ENCODE results near the gene CACNA1G.

Gene CACNA1G

DNA sequence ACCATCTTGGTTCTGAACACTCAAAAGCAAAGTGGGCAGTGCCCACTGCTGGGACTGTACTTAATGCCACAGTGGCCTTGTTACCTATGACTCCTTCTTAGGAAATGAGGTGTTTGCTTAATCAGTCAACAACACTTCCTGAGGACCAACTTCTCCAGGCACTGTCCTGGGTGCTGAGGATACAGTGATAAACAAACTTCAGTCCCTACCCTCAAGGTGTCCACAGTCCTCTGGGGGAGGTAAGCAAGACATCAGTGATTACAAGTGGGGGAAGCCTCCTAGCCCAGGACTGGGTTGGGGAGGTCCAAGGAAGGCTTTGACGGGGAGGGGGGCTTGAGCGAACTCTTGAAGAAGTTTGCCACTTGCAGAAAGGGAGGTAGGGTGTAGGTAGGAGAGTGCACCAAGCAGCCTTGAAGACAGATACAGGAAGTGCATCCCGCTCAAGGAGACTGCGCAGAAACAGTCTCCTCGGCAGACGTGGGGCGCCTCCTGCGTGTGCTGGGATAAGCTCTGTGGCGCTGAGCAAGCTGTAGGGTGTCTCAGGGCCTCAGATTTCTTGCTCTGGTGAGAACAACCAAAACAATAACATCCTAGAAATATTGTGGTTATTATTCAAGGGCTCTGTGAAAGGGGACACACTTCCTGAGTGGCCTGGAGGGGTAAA lies 71.5 kb downstream of the CACNA1G start:
- H3K36me3 ChIP-seq (replicated peaks) = no peaks in the 10 kb centered on the region
- no peak for DNase-seq
- peaks cover 40% of the 10 kb centered on the region for H3K27me3 ChIP-seq (replicated peaks)
- no peak overlapping the region for H3K4me3 ChIP-seq (ENCODE audit: low read depth, low read length)
- in situ Hi-C loops (cut with HindIII; ENCODE audit: low pct_ligation_motif_present, low sequenced_read_pairs) = no loop called here
- no peak overlapping the region for H3K27ac ChIP-seq
- TF ChIP-seq, protein P1, sequence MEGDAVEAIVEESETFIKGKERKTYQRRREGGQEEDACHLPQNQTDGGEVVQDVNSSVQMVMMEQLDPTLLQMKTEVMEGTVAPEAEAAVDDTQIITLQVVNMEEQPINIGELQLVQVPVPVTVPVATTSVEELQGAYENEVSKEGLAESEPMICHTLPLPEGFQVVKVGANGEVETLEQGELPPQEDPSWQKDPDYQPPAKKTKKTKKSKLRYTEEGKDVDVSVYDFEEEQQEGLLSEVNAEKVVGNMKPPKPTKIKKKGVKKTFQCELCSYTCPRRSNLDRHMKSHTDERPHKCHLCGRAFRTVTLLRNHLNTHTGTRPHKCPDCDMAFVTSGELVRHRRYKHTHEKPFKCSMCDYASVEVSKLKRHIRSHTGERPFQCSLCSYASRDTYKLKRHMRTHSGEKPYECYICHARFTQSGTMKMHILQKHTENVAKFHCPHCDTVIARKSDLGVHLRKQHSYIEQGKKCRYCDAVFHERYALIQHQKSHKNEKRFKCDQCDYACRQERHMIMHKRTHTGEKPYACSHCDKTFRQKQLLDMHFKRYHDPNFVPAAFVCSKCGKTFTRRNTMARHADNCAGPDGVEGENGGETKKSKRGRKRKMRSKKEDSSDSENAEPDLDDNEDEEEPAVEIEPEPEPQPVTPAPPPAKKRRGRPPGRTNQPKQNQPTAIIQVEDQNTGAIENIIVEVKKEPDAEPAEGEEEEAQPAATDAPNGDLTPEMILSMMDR (IDR thresholded peaks at IDR 0.05; ENCODE audit: low read depth, low read length, missing control alignments) = no peak

DNA sequence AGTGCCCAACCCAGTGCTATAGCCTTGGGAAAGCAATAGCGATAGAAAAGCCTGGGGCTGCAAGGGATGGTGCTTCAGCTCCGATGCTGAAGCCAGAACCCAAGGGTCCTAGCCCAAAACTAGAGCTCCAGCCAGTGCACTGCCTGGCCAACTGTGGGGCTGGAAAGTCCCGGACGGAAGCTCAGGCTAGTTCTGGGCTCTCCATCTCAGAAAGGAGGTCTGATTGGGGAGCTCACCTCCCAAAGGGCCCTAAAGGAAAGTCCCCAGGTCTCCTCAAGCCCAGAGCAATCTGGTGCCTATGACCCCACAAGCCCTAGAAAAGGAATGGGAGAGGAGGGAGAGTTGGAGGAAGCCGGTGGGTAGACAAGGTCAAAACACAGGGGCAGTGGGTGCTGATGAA lies 72.1 kb downstream of the CACNA1G start:
- DNase-seq = no peak
- Histone ChIP-seq H3K27ac (no peak overlapping the region), H3K27me3 (replicated peaks) (peaks cover 40% of the 10 kb centered on the region), H3K4me3 (ENCODE audit: low read depth, low read length) (no peak overlapping the region), H3K36me3 (replicated peaks) (no peaks in the 10 kb centered on the region)
- TF ChIP-seq, protein P1 (IDR thresholded peaks at IDR 0.05; ENCODE audit: low read depth, low read length, missing control alignments) = no peak
- in situ Hi-C loops (cut with HindIII; ENCODE audit: low pct_ligation_motif_present, low sequenced_read_pairs) = no loop called here

DNA sequence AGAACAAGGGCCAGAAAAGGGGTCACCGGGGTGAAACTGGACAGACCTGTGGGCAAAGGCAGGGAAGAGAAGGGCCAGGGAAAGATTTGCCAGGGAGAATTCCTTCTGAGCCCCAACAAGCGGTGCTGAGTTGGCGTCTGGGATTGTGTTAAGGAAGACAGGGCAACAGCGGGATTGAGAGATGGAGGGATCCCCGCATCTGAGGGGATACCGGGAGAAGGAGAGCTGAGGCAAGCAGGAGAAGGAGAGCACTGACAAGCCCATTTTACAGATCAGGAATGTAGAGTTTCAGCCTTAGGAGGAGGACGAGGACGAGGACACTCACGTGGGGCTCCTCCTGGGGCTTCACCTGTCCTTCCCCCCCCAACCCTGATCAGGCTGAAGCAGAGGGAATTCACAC lies 73.2 kb downstream of the CACNA1G start:
- TF ChIP-seq, protein P1 (IDR thresholded peaks at IDR 0.05; ENCODE audit: low read depth, low read length, missing control alignments) = no peak
- DNase-seq = no peak
- Histone ChIP-seq H3K27ac (no peak overlapping the region), H3K4me3 (ENCODE audit: low read depth, low read length) (no peak overlapping the region), H3K36me3 (replicated peaks) (no peaks in the 10 kb centered on the region), H3K27me3 (replicated peaks) (peaks cover 32% of the 10 kb centered on the region)
- in situ Hi-C loops (cut with HindIII; ENCODE audit: low pct_ligation_motif_present, low sequenced_read_pairs) = no loop called here

DNA sequence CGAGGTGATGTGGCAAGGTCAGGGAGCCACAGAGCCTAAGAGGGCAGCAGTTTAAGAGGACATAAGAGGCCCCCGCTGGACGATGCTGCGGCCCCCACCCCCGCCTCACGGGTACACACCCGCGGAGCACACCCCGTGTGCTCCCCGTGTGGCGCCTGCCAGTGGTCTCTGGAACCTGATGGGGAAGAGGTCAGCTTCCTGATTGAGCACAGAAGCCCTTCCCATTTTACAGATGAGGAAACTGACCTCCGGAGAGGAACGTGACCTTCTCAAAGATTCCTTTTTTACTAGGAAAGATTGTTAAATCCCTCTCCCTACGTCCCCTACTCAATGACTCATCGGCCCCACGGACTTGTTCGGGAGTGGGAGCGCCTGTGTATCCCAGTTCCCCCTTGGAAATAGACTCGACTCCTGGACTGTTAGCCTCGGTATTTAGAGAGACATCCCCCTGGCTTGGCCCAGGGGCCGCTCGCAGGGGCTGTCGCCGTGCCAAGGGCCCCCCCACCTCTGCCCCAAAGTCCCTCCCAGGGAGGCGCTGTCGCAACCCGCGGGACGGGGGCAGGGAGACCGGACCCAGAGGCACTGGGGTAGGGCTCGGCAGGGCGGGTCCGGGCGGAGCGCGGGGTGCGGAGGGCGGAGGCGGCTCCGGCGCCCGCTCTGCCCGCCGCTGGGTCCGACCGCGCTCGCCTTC lies 73.9 kb downstream of the CACNA1G start, which contains the start of gene ABCC3:
Gene ABCC3, plus strand, starts transcription at position 658 of the 691 bp plus-strand sequence. CDS start 56 bp downstream, outside the sequence.
- in situ Hi-C loops (cut with HindIII; ENCODE audit: low pct_ligation_motif_present, low sequenced_read_pairs) = no loop called here
- H3K27me3 ChIP-seq (replicated peaks) = peaks cover 27% of the 10 kb centered on the region
- H3K27ac ChIP-seq = no peak within 1 kb of the TSS
- H3K4me3 ChIP-seq (ENCODE audit: low read depth, low read length) = peak within 1 kb of the TSS; percentile 34
- no peaks in the 10 kb centered on the region for H3K36me3 ChIP-seq (replicated peaks)
- no peak for DNase-seq
- TF ChIP-seq, protein P1 (IDR thresholded peaks at IDR 0.05; ENCODE audit: low read depth, low read length, missing control alignments) = no peak

DNA sequence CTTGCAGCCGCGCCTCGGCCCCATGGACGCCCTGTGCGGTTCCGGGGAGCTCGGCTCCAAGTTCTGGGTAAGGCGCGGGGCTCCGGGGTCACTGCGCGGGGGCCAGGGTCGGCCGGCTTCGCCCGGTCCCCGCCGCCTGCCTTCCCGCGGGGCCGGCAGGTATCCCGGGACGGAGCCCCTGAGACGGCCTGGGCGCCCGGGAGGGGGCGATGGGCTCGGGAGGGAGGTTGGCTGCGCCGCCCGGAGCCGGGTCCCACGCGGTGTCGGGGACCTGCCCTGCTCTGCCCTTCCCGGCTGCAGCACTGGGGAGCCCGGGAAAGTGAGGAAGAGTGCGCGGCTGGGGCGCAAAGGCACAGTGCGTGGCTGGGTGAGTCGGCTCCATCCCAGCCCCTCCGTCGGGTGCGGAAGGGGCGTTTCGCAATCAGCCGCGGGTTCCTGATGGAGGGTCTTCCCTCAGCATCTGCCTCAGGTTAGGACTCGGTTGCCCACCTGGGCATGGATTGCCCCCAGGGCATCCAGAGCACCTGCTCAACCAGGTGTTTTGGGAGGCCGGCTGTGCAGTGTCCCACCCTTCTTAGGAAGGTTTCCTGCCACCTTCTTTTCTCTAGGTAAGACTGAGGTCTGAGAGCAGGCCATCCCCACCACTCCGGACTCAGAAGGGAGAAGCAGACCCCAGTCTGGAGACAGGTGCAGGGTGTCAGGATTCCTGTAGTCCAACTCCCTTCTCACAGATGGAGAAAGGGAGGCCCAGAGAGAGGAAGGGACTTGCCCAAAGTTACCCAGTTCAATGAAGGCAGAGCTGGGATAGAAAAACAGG lies 74.6 kb downstream of the CACNA1G start:
- TF ChIP-seq, protein P1 (IDR thresholded peaks at IDR 0.05; ENCODE audit: low read depth, low read length, missing control alignments) = no peak
- in situ Hi-C loops (cut with HindIII; ENCODE audit: low pct_ligation_motif_present, low sequenced_read_pairs) = no loop called here
- Histone ChIP-seq H3K27ac (no peak overlapping the region), H3K36me3 (replicated peaks) (no peaks in the 10 kb centered on the region), H3K27me3 (replicated peaks) (peaks cover 27% of the 10 kb centered on the region), H3K4me3 (ENCODE audit: low read depth, low read length) (peak overlapping the region; percentile 34)
- no peak for DNase-seq

Measured in brain microvascular endothelial cell (primary cell).